ENCODE measurements around the gene PRKCB.

GRCh38 chr16:24013054-24013636 lies 177.4 kb downstream of the PRKCB start:
- TF ChIP-seq CTCF (conservative IDR thresholded peaks at IDR 0.05 in 1 of 2, IDR thresholded peaks at IDR 0.05 in 1 of 2; ENCODE audit: extremely low read depth in 1 of 2, insufficient read depth in 1 of 2, low read depth in 1 of 2, low read length in 2 of 2) (no peak), EZH2 (IDR thresholded peaks at IDR 0.05; ENCODE audit: borderline replicate concordance, low read length) (no peak)
